ENCODE measurements around the gene RIC8B.
"Not testable (repeated sequence)": the region's sequence is repeated elsewhere in the genome, so short reads cannot be mapped to it uniquely, and the experiment has no call there.

RIC8B gene

GRCh38 chr12:106921976-106922375 lies 147.5 kb downstream of the RIC8B start:
- Mint-ChIP-seq H3K27me3 (peaks cover 69 to 78% of the 10 kb centered on the region in 2 donors), H3K36me3 (peaks cover 6 to 11% of the 10 kb centered on the region in 2 donors), H3K9me3 (peaks cover 13 to 15% of the 10 kb centered on the region in 2 donors)
- H3K27ac Mint-ChIP-seq; DNase-seq; ATAC-seq (replicated peaks); H3K4me3 Mint-ChIP-seq; H3K4me1 Mint-ChIP-seq: not testable (repeated sequence)

DNA sequence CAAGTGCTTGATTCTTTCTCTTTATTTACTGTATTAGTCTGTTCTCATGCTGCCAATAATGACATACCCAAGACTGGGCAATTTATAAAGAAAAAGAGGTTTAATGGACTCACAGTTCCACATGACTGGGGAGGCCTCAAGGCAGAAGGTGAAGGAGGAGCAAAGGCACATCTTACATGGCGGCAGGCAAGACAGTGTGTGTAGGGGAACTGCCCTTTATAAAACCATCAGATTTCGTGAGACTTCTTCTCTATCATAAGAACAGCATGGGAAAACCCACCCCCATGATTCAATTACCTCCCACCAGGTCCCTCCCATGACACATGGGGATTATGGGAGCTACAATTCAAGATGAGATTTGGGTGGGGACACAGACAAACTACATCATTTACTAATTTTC lies 149.1 kb downstream of the RIC8B start:
- Mint-ChIP-seq H3K36me3 (peaks cover 6 to 11% of the 10 kb centered on the region in 2 donors), H3K27me3 (peaks cover 71 to 92% of the 10 kb centered on the region in 2 donors), H3K9me3 (peaks cover 13 to 15% of the 10 kb centered on the region in 2 donors)
- H3K27ac Mint-ChIP-seq; DNase-seq; ATAC-seq (replicated peaks); H3K4me1 Mint-ChIP-seq; H3K4me3 Mint-ChIP-seq: not testable (repeated sequence)

DNA sequence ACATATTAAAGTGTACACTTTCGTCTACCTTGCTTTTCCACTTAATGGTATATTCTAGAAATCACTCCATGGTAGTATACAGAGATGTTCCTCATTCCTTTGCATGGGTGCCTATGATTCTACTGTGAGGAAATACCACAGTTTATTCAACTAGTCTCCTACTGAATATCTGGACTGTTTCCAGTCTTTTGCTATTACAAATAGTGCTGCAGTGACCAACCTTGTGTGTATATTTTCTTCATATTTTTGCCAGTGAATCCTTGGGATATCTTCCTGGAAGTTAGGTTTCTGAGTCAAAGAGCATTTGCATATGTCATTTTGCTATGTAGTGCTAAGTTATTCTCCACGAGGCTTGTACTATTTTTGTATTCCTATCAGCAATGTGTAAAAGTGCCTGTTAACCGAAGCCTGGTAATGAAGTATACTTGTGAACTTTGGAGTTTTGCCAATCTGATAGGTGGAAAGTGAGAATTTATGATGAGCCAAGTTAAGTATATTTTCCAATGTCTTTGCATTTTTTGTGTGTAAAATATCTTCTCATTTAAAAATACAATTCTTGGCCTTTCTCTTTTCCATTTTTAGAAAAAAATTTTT lies 149.9 kb downstream of the RIC8B start:
- no peak for ATAC-seq (replicated peaks)
- Mint-ChIP-seq H3K27me3 (peaks cover 71 to 92% of the 10 kb centered on the region in 2 donors), H3K36me3 (peaks cover 6 to 11% of the 10 kb centered on the region in 2 donors), H3K9me3 (peaks cover 13 to 15% of the 10 kb centered on the region in 2 donors), H3K27ac (no peak overlapping the region), H3K4me1 (peaks cover 0 to 5% of the 10 kb centered on the region in 2 donors), H3K4me3 (no peak overlapping the region)
- DNase-seq, result no peak

GRCh38 chr12:106926657-106927056 lies 152.2 kb downstream of the RIC8B start:
- H3K36me3 Mint-ChIP-seq, result peaks cover 7 to 11% of the 10 kb centered on the region in 2 donors
- H3K4me3 Mint-ChIP-seq, result no peak overlapping the region
- no peak for DNase-seq
- H3K27ac Mint-ChIP-seq, result no peak overlapping the region
- peaks cover 13 to 15% of the 10 kb centered on the region in 2 donors for H3K9me3 Mint-ChIP-seq
- H3K4me1 Mint-ChIP-seq, result no peaks in the 10 kb centered on the region
- peaks cover 69 to 92% of the 10 kb centered on the region in 2 donors for H3K27me3 Mint-ChIP-seq
- ATAC-seq (replicated peaks), result no peak

DNA sequence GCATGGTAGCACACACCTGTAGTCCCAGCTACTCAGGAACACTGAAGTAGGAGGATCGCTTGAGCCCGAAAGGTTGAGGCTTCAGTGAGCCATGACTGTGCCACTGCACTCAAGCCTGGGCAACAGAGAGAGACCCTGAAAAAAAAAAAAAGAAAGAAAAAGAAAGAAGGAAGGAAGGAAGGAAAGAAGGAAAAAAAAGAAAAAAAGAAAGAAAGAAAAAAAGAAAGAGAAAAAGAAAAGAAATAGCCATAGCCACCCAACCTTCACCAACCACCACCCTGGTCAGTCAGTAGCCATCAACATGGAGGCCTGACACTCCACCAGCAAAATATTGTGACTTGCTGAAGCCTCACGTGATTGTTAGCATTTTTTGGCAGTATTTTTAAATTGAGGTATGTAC lies 159.8 kb downstream of the RIC8B start:
- ATAC-seq (replicated peaks) (no peak), DNase-seq (no peak)
- Mint-ChIP-seq H3K27me3 (peaks cover 56 to 72% of the 10 kb centered on the region in 2 donors), H3K4me1 (no peaks in the 10 kb centered on the region), H3K4me3 (no peak overlapping the region), H3K36me3 (peaks cover 0 to 3% of the 10 kb centered on the region in 2 donors), H3K9me3 (peaks cover 0 to 9% of the 10 kb centered on the region in 2 donors), H3K27ac (no peak overlapping the region)

Data from stimulated activated naive B cell treated with anti-CD40 and anti-IgM and Interleukin-4, amounts not matched to agents 10 μg/mL and 1 μg/mL and 100 μg/mL, for 72 hours (primary cell).